Peyer's patch (tissue), 4 donors: ENCODE results near the gene MASP1. TPM values are rescaled to one million over a fixed set of nuclear protein-coding genes. Genes with fewer than 3 reads are reported as not detected.

ENCODE experiments used
- DNase-seq, 3 donors: peaks; one replicate each; pipeline ENCODE4 v3.0.0-alpha.2; 2017 to 2019
- H3K27ac ChIP-seq, 4 donors: fragments of 200-600 bp; sonication (generic); one replicate each; pipeline ENCODE4 v1.5.1; 2016 to 2019
- H3K27me3 ChIP-seq, 2 donors: fragments of 200-600 bp; sonication (generic); one replicate each; pipeline ENCODE4 v1.5.1; 2019
- H3K36me3 ChIP-seq, 3 donors: fragments of 200-600 bp; sonication (generic); one replicate each; pipeline ENCODE4 v1.5.1; 2016 to 2019
- H3K4me1 ChIP-seq, 4 donors: fragments of 200-600 bp; sonication (generic); one replicate each; pipeline ENCODE4 v1.5.1; 2016 to 2019
- H3K4me3 ChIP-seq, 4 donors: fragments of 200-600 bp; sonication (generic); 1 replicate in 3 of 4; 2 replicates in 1 of 4; pipeline ENCODE4 v1.5.1; 2016 to 2019; ENCODE audit warnings: mild to moderate bottlenecking in 1 of 4
- H3K9me3 ChIP-seq, 4 donors: fragments of 200-600 bp; sonication (generic); one replicate each; pipeline ENCODE4 v1.5.1; 2016 to 2019; ENCODE audit warnings: mild to moderate bottlenecking in 1 of 4
- POLR2A ChIP-seq, 2 donors: fragments of 450-650 bp; IDR thresholded peaks; one replicate each; pipeline ENCODE4 v1.5.1; 2017; ENCODE audit warnings: antibody characterized with exemption in 2 of 2, mild to moderate bottlenecking in 2 of 2, moderate library complexity in 2 of 2
- total RNA-seq, 4 donors: library from RNA; depleted of rRNA; stranded (reverse); fragments of >200 nt; gene quantifications; one replicate each; pipeline ENCODE4 v1.1.0, GENCODE V29; 2016
- TF ChIP-seq, protein P1 (sequence below), 6 experiments: fragments of 450-650 bp in 4 of 6; fragments of 200-600 bp in 2 of 6; sonication (generic) in 1 of 6; IDR thresholded peaks; one replicate each; pipeline ENCODE4 v1.5.1; 2017 to 2019; ENCODE audit warnings: antibody characterized with exemption in 6 of 6, mild to moderate bottlenecking in 3 of 6, moderate library complexity in 1 of 6

The MASP1 gene
- total RNA-seq, 4 donors from 2014 or later = 0.70 to 4.2 (median 1.4) TPM

DNA sequence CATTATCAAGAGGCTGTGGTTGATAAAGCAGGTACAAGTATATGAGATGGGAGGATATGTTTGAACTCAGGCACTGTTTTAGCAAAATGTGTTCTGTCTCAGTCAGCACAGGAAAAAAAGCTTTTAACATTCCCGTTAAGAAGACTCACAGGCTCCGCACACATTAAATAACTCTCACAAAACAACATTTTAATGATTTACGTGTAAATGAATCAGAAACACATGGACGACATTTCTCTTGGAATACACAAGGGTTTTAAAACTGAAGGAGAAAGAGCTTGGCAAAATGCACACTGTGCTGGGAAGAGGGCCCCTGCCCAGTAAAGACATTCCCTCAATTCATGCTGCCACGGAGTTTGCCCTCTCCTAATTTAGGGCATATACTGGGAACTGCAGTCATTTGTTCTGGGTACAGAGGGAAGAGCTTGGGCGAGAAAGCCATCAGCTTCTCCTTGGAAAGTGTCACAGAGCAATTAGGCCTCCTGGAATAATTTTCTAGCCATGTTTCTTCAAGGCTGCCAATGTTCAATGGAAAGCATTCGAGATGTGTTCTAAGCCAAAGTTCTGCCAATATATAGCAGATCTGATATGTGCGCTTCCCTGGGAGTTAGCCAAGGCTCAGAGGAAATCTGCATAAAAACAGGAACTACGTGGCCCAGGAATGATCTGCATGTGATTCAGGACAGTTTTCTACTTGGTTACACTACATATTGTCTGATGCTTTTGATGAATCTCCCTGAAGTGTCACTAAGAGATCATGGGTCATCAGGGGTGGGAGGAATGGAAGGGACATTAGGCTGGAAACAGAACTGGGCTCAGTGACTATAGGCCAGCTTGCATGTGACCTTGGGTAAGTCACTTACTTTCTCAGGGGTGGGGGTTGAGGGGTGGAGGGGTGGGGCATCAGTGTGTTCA, 2.2 kb upstream of the MASP1 start:
- Histone ChIP-seq H3K36me3 (no peaks in the 10 kb centered on the region), H3K4me3 (no peak overlapping the region), H3K27me3 (no peaks in the 10 kb centered on the region), H3K9me3 (no peaks in the 10 kb centered on the region), H3K27ac (no peak overlapping the region), H3K4me1 (no peaks in the 10 kb centered on the region)
- DNase-seq = no peak
- TF ChIP-seq, protein P1, sequence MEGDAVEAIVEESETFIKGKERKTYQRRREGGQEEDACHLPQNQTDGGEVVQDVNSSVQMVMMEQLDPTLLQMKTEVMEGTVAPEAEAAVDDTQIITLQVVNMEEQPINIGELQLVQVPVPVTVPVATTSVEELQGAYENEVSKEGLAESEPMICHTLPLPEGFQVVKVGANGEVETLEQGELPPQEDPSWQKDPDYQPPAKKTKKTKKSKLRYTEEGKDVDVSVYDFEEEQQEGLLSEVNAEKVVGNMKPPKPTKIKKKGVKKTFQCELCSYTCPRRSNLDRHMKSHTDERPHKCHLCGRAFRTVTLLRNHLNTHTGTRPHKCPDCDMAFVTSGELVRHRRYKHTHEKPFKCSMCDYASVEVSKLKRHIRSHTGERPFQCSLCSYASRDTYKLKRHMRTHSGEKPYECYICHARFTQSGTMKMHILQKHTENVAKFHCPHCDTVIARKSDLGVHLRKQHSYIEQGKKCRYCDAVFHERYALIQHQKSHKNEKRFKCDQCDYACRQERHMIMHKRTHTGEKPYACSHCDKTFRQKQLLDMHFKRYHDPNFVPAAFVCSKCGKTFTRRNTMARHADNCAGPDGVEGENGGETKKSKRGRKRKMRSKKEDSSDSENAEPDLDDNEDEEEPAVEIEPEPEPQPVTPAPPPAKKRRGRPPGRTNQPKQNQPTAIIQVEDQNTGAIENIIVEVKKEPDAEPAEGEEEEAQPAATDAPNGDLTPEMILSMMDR (IDR thresholded peaks at IDR 0.05) = no peak
- no peak for TF ChIP-seq POLR2A (IDR thresholded peaks at IDR 0.05)

DNA sequence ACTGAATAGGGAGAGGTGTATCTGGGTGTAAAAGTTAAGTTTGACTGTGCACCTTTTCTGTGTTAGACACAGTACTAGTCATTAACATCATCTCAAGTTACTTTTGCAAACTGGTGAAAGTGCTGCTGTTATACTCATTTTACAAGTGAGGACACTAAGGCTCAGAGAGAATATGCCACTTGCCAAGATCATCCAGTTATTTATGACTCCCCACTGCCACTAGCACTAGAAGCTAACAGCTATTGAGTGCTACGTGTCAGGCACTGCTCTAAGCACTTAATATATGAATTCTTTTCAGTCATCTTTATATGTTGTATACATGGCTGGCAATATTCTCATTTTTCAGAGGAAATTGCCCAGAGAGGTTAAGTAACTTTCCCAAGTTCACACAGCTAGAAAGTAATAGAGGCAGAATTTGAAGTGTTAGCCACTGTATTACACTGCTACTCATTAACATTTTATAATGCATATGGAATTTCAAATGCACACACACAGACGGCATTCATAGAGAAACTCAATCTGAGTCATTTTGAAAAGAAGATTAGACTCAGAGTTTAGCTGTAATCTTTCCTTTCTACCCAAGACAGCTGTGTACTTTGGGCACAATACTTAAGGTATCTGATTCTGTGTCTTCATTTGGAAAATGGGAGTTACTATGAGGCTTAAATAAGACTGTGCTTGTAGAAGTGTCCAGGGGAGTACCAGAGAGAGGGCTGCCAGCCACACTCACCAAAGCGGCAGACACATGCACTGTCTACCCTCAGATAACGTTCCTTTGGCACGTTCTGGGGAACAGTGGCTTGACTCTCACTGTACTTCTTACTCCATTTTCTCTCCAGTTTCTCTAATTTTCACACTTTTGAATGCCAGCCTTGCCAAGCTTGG, 1.3 kb upstream of the MASP1 start:
- TF ChIP-seq, protein P1 (IDR thresholded peaks at IDR 0.05) = no peak
- no peak for TF ChIP-seq POLR2A (IDR thresholded peaks at IDR 0.05)
- Histone ChIP-seq H3K4me3 (no peak overlapping the region), H3K4me1 (no peaks in the 10 kb centered on the region), H3K27me3 (no peaks in the 10 kb centered on the region), H3K27ac (peak overlapping the region in 1 of 4 donors; percentile 16), H3K9me3 (no peaks in the 10 kb centered on the region), H3K36me3 (no peaks in the 10 kb centered on the region)
- DNase-seq = no peak

DNA sequence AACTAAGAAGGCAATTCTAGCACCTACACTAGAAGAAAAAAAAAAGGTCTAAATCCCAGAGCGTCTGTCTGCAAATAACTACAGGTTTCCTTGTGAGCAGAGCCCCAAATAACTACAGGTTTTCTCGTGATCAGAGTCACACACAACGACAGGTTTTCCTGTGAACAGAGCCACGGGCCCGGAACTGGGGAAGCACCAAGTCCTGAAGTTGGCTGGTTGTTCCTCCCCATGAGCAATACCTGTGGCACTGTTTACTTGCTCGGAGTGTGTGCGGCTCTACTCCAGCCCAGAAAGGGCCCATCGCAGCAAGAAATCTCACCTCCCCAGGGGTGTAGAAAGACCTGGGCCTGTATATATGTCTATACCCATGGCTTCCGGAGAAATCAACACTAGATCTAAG, 644 bp upstream of the MASP1 start:
- no peak for DNase-seq
- no peak overlapping the region for H3K4me3 ChIP-seq
- no peak for TF ChIP-seq POLR2A (IDR thresholded peaks at IDR 0.05)

DNA sequence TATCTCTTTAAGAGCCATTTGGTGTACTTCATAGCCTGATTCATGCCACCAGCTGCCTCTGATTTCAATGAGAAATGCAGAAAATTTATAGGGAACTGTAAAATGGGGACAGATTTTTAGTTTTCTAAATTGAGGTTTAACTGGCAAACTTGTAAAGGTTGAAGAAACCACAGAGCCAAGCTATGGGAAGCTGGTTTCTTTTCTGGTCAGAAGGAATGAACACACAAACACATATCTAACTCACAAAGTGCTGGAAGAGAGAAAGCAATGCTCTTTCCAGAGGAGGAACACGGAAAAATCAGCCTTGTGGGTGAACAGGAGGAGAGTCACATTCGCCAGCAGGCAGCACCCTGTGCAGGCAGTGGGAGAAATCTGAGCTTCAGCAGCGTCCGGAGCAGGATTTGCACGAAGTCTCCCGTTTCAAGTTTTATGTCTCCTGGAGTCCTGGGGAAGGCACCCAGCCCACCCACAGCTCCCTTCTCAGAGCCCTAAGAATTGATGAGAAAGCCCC, 481 bp downstream of the MASP1 start:
- H3K4me3 ChIP-seq = peak overlapping the region in 2 of 4 donors; percentile 19 to 31
- no peaks in the 10 kb centered on the region for H3K4me1 ChIP-seq
- TF ChIP-seq POLR2A (IDR thresholded peaks at IDR 0.05) = no peak
- TF ChIP-seq, protein P1 (IDR thresholded peaks at IDR 0.05) = no peak
- H3K27ac ChIP-seq = peak overlapping the region in 2 of 4 donors; percentile 3 to 34
- no peaks in the 10 kb centered on the region for H3K36me3 ChIP-seq
- no peaks in the 10 kb centered on the region for H3K27me3 ChIP-seq
- no peak for DNase-seq
- H3K9me3 ChIP-seq = no peaks in the 10 kb centered on the region

More for the DNA sequence above, 644 bp upstream of the MASP1 start:
- H3K9me3 ChIP-seq = no peaks in the 10 kb centered on the region
- no peaks in the 10 kb centered on the region for H3K4me1 ChIP-seq
- no peaks in the 10 kb centered on the region for H3K36me3 ChIP-seq
- H3K27me3 ChIP-seq = no peaks in the 10 kb centered on the region
- H3K27ac ChIP-seq = peak overlapping the region in 1 of 4 donors; percentile 16

DNA sequence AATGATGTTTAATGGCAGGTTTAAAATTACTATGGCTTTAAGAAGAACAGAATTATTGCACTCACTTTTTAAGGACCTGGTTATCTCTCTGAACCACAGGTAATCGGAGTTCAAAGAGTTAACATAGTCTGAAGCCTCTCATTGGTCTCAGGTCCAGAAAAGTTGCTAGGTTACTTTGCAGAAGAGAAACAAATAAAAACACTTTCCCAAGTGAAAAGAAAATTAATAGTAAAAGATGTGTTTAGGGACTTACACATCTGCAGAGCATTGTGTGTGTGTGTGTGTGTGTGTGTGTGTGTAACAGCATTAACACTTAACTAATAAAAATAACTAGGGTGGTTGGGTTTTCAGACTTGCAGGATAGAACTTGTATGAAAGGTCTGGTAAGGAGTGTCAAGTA, 1.0 kb downstream of the MASP1 start:
- DNase-seq = no peak
- Histone ChIP-seq H3K27ac (peak overlapping the region in 1 of 4 donors; percentile 34), H3K36me3 (no peaks in the 10 kb centered on the region), H3K4me1 (no peaks in the 10 kb centered on the region), H3K9me3 (no peaks in the 10 kb centered on the region), H3K4me3 (no peak overlapping the region), H3K27me3 (no peaks in the 10 kb centered on the region)
- no peak for TF ChIP-seq POLR2A (IDR thresholded peaks at IDR 0.05)
- TF ChIP-seq, protein P1 (IDR thresholded peaks at IDR 0.05) = no peak
